Type B pancreatic cell (in vitro differentiated cells): ENCODE results near the gene EDRF1. TPM values are rescaled to one million over a fixed set of nuclear protein-coding genes. Genes with fewer than 3 reads are reported as not detected.

ENCODE experiments used
- DNase-seq: peaks from one replicate; pipeline ENCODE4 v3.0.0; 2021; ENCODE audit warnings: mixed read lengths; ENCODE audit not compliant: unreplicated experiment; ENCODE audit errors: extremely low spot score
- H3K27ac Mint-ChIP-seq: 2 replicates; pipeline ENCODE4 v1.8.0; 2021; ENCODE audit warnings: mild to moderate bottlenecking, mixed read lengths
- H3K27me3 Mint-ChIP-seq: 2 replicates; pipeline ENCODE4 v1.8.0; 2021; ENCODE audit warnings: mixed read lengths
- H3K36me3 Mint-ChIP-seq: 2 replicates; pipeline ENCODE4 v1.8.0; 2021; ENCODE audit warnings: mixed read lengths
- H3K4me1 Mint-ChIP-seq: one replicate; pipeline ENCODE4 v1.8.0; 2021; ENCODE audit warnings: mixed read lengths; ENCODE audit not compliant: unreplicated experiment
- H3K4me3 Mint-ChIP-seq: 2 replicates; pipeline ENCODE4 v1.8.0; 2021; ENCODE audit warnings: mild to moderate bottlenecking, mixed read lengths
- H3K9me3 Mint-ChIP-seq: 2 replicates; pipeline ENCODE4 v1.8.0; 2021; ENCODE audit warnings: mixed read lengths
- CTCF ChIP-seq: fragments of 200-600 bp; sonication (generic); conservative IDR thresholded peaks from 2 replicates; pipeline ENCODE4 v1.5.0; 2021; ENCODE audit warnings: antibody characterized with exemption, mild to moderate bottlenecking
- total RNA-seq: library from RNA; stranded (reverse); gene quantifications from 2 replicates; pipeline ENCODE4 v1.2.1, GENCODE V29; 2021; ENCODE audit warnings: low replicate concordance

EDRF1 gene
- total RNA-seq, 1 donor from 2014 or later: 35.4 TPM

DNA sequence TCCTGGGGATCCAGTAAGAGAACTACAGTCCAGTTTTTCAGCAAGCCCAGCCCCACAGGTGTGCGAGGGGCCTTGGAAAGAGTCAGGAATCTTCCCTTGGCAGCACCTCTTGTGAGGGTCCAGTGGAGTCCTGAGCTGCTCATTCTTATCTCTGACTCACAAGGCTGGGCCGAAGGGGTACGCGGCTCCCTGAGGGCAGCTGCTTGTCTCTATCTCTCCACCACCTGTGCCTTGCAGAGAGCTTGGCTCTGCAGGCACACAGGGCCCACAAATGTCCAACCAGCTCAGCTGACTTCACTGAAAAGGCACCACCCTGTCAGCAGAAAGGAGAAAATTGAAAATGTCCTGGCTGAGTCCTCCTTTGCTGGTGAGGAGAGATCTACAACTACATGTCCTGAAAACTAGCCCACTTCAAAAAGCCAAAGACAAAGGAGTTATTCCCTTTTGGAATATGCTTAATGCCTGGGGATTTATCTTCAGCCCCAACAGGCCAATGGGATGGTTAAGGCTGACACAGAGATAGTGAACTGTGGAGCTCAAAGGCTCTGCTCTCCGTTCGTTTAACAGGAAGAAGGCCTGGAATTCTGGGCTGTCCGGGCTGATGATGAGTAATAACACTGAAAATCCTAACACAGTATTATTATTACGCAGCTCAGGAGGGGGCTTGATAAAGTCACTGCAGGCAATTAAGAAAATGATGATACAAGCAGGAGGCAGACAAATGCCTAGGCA, 80.1 kb downstream of the EDRF1 start:
- Mint-ChIP-seq H3K27ac (no peak overlapping the region), H3K4me3 (no peak overlapping the region), H3K36me3 (peaks cover 6% of the 10 kb centered on the region), H3K4me1 (peaks cover 4% of the 10 kb centered on the region), H3K27me3 (no peaks in the 10 kb centered on the region), H3K9me3 (no peaks in the 10 kb centered on the region)
- TF ChIP-seq CTCF: no peak
- DNase-seq: no peak

DNA sequence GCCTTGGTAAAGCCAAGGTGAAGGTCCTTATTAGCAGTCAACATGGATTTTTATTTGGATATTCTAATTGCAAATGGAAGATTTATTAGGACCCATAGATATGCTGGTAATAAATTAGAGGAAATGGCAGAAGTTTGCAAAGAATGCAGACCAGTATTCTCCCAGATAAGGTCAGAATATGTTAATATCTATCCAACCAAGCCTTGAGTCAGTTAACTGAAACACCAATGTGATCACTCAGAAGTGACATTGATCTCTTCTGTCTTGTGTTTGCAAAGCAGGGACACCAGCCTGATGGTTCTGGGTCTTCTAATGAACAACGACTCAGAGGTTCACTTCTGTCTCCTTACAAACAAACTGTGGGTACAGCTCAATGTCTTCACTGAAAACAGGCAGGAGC, 82.1 kb downstream of the EDRF1 start:
- H3K36me3 Mint-ChIP-seq: peaks cover 11% of the 10 kb centered on the region
- no peak for TF ChIP-seq CTCF
- H3K4me3 Mint-ChIP-seq: no peak overlapping the region
- no peak overlapping the region for H3K27ac Mint-ChIP-seq
- no peaks in the 10 kb centered on the region for H3K27me3 Mint-ChIP-seq
- H3K9me3 Mint-ChIP-seq: no peaks in the 10 kb centered on the region
- DNase-seq: no peak
- H3K4me1 Mint-ChIP-seq: peaks cover 4% of the 10 kb centered on the region

GRCh38 chr10:125802131-125802530, 82.6 kb downstream of the EDRF1 start:
- TF ChIP-seq CTCF: no peak
- peaks cover 14% of the 10 kb centered on the region for H3K36me3 Mint-ChIP-seq

DNA sequence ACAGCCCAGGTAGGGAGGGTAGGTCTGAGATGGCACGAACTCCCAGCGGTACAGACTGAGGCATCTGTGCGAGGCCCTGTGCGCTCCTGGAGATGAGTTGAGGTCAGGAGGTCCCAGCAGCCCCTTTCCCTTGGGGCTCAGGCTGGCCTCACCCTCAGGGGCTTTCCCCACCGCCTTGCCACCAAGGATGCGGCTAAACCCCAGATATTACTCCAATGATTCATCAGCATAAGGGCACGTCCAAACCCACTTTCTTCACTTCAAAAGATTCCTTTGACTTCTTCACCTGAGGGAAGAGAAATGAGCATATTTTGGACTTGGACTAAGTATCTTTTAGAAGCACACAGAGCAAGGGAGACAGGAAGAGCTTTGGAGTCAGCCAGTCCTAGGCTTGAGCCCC, 83.2 kb downstream of the EDRF1 start:
- Mint-ChIP-seq H3K9me3 (no peaks in the 10 kb centered on the region), H3K27ac (no peak overlapping the region), H3K4me3 (no peak overlapping the region), H3K4me1 (peaks cover 4% of the 10 kb centered on the region), H3K27me3 (no peaks in the 10 kb centered on the region), H3K36me3 (peaks cover 15% of the 10 kb centered on the region)
- no peak for DNase-seq
- TF ChIP-seq CTCF: no peak

More at GRCh38 chr10:125802131-125802530, 82.6 kb downstream of the EDRF1 start:
- Mint-ChIP-seq H3K27me3 (no peaks in the 10 kb centered on the region), H3K4me1 (peaks cover 4% of the 10 kb centered on the region), H3K4me3 (no peak overlapping the region), H3K27ac (no peak overlapping the region), H3K9me3 (no peaks in the 10 kb centered on the region)
- no peak for DNase-seq

- H3K27me3 Mint-ChIP-seq: no peaks in the 10 kb centered on the region
- TF ChIP-seq CTCF: no peak
- H3K4me3 Mint-ChIP-seq: no peak overlapping the region
- no peak for DNase-seq
- no peak overlapping the region for H3K27ac Mint-ChIP-seq
- no peaks in the 10 kb centered on the region for H3K9me3 Mint-ChIP-seq
- peaks cover 16% of the 10 kb centered on the region for H3K36me3 Mint-ChIP-seq
- H3K4me1 Mint-ChIP-seq: no peaks in the 10 kb centered on the region
Measured at GRCh38 chr10:125808047-125808446, 88.5 kb downstream of the EDRF1 start.
